ENCODE data around the gene P4HA2.

GRCh38 chr5:132180134-132180745 is 47.4 kb downstream of the P4HA2 start:
- TF ChIP-seq CTCF (IDR thresholded peaks at IDR 0.05) = peak; percentile 55 to 71 (median 70)
- no peak for TF ChIP-seq POLR2A (IDR thresholded peaks at IDR 0.05; ENCODE audit: low read depth)
- no peak for TF ChIP-seq EP300 (IDR thresholded peaks at IDR 0.05)
